ENCODE results near the gene ANKRD52. TPM values are rescaled to one million over a fixed set of nuclear protein-coding genes. Genes with fewer than 3 reads are reported as not detected.

The ANKRD52 gene
- polyA plus RNA-seq, 2 of the 4 experiments (the other 2 are of a cell fraction) = 26.1 to 48.7 TPM

DNA sequence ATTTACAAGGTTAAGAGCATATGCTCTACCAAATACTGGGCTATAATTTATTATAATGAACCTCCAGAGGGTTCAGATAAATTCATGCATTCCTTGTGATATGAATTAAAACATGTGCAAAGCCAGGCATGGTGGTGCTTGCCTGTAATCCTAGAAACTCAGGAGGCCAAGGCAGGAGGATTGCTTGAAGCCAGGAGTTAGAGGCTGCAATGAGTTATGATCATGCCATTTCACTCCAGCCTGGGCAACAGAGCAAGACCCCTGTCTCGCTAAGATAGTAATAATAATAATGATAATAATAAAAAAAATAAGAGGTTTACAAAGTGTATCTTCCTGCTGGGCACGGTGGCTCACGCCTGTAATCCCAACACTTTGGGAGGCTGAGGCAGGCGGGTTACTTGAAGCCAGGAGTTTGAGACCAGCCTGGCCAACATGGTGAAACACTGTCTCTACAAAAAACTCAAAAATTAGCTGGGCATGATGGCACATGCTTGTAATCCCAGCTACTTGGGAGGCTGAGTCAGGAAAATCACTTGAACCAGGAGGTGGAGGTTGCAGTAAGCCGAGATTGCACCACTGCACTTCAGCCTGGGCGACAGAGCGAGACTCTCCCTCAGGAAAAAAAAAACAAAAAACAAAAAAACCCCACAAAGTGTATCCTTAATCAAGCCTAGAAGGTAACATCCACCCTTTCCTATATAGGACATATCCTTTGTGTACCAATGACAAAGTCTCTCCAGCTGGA is 49.2 kb upstream of the ANKRD52 start:
- Histone ChIP-seq H3K9me3 (no peaks in the 10 kb centered on the region), H3K4me1 (no peaks in the 10 kb centered on the region), H3K27ac (no peak overlapping the region), H3K4me2 (no peak overlapping the region), H3K4me3 (no peak overlapping the region)
- ChIA-PET POLR2A (interaction anchor here (1.1 kb wide), 1 partner anchor 8 kb away, joined by 3 read pairs; no protein-coding TSS in a partner anchor), CTCF (interaction anchor here (0.8 to 2.5 kb wide), 7 partner anchors 11 to 157 kb away, joined by 3 to 8 read pairs (median 3); no protein-coding TSS in a partner anchor)
- TF ChIP-seq JUN (IDR thresholded peaks at IDR 0.05) (no peak), FOXS1 (CRISPR knock-in tag; IDR thresholded peaks at IDR 0.05) (no peak), HOXB13 (CRISPR knock-in tag; IDR thresholded peaks at IDR 0.05; ENCODE audit: low read depth) (no peak), MYC (IDR thresholded peaks at IDR 0.05; ENCODE audit: borderline replicate concordance, low read length) (no peak), EHF (CRISPR knock-in tag; IDR thresholded peaks at IDR 0.05) (no peak)
- TF ChIP-seq, protein P1, sequence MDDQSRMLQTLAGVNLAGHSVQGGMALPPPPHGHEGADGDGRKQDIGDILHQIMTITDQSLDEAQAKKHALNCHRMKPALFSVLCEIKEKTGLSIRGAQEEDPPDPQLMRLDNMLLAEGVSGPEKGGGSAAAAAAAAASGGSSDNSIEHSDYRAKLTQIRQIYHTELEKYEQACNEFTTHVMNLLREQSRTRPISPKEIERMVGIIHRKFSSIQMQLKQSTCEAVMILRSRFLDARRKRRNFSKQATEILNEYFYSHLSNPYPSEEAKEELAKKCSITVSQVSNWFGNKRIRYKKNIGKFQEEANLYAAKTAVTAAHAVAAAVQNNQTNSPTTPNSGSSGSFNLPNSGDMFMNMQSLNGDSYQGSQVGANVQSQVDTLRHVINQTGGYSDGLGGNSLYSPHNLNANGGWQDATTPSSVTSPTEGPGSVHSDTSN (IDR thresholded peaks at IDR 0.05) = no peak
- TF ChIP-seq, protein P2, sequence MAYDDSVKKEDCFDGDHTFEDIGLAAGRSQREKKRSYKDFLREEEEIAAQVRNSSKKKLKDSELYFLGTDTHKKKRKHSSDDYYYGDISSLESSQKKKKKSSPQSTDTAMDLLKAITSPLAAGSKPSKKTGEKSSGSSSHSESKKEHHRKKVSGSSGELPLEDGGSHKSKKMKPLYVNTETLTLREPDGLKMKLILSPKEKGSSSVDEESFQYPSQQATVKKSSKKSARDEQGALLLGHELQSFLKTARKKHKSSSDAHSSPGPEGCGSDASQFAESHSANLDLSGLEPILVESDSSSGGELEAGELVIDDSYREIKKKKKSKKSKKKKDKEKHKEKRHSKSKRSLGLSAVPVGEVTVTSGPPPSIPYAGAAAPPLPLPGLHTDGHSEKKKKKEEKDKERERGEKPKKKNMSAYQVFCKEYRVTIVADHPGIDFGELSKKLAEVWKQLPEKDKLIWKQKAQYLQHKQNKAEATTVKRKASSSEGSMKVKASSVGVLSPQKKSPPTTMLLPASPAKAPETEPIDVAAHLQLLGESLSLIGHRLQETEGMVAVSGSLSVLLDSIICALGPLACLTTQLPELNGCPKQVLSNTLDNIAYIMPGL (CRISPR knock-in tag; IDR thresholded peaks at IDR 0.05; ENCODE audit: borderline replicate concordance) = no peak
- FAIRE-seq (no peak), DNase-seq (ENCODE audit: low read depth in 1 of 2, low spot score in 1 of 2) (no peak), ATAC-seq (no peak)
- WGBS (ENCODE audit: missing lambda C conversion rate) = 94% methylated on average over 7 of the region's 7 CpGs

- no peak overlapping the region for H3K27ac ChIP-seq
- H3K4me1 ChIP-seq = peaks cover 6% of the 10 kb centered on the region; the same call in 2 of the 3 replicates
- DNase-seq (ENCODE audit: low read depth in 1 of 2, low spot score in 1 of 2) (no peak), FAIRE-seq (no peak), ATAC-seq (no peak)
- CTCF ChIA-PET = interaction anchor here (0.9 to 1.4 kb wide), 3 partner anchors 10 to 82 kb away, joined by 3 to 4 read pairs (median 4); partner anchors contain the start of gene CNPY2
- no peak overlapping the region for H3K4me3 ChIP-seq
- H3K4me2 ChIP-seq = no peak overlapping the region
- TF ChIP-seq CHD2 (IDR thresholded peaks at IDR 0.05; ENCODE audit: low read length, partially characterized antibody) (no peak), HEYL (CRISPR knock-in tag; IDR thresholded peaks at IDR 0.05) (no peak), CBX2 (IDR thresholded peaks at IDR 0.05; ENCODE audit: borderline replicate concordance, low read depth) (no peak), TFCP2L1 (CRISPR knock-in tag; IDR thresholded peaks at IDR 0.05) (no peak)
- TF ChIP-seq, protein P3, sequence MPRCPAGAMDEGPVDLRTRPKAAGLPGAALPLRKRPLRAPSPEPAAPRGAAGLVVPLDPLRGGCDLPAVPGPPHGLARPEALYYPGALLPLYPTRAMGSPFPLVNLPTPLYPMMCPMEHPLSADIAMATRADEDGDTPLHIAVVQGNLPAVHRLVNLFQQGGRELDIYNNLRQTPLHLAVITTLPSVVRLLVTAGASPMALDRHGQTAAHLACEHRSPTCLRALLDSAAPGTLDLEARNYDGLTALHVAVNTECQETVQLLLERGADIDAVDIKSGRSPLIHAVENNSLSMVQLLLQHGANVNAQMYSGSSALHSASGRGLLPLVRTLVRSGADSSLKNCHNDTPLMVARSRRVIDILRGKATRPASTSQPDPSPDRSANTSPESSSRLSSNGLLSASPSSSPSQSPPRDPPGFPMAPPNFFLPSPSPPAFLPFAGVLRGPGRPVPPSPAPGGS (IDR thresholded peaks at IDR 0.05) = no peak
- POLR2A ChIA-PET = no interaction called here
- 92% methylated on average over 8 of the region's 8 CpGs for WGBS (ENCODE audit: missing lambda C conversion rate)
- no peaks in the 10 kb centered on the region for H3K9me3 ChIP-seq
Observed at GRCh38 chr12:56304872-56305590, 46.8 kb upstream of the ANKRD52 start.

DNA sequence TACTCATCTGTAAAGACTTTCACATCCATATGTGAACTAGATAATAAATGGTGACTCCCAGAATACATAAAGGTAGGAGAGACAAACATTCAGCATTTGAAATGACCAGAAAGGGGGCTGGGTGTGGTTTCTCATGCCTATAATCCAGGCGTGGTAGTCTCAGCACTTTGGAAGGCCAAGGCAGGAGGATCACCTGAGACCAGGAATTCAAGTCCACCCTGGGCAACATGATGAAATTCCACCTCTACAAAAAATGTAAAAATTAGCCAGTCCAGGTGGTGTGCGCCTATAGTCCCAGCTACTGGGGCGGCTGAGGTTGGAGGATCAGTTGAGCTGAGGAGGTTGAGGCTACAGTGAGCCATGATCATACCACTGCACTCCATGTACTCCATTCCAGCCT is 46.1 kb upstream of the ANKRD52 start:
- Histone ChIP-seq H3K9me3 (no peaks in the 10 kb centered on the region), H3K4me2 (no peak overlapping the region), H3K4me3 (no peak overlapping the region), H3K27ac (no peak overlapping the region), H3K4me1 (peaks cover 6% of the 10 kb centered on the region; the same call in 2 of the 3 replicates)
- 98% methylated on average over 3 of the region's 3 CpGs for WGBS (ENCODE audit: missing lambda C conversion rate)
- CTCF ChIA-PET = interaction anchor here (0.9 to 1.4 kb wide), 3 partner anchors 10 to 81 kb away, joined by 3 to 4 read pairs (median 4); partner anchors contain the start of gene CNPY2
- no peak for ATAC-seq
- DNase-seq (ENCODE audit: low read depth in 1 of 2, low spot score in 1 of 2) = no peak
- POLR2A ChIA-PET = no interaction called here
- TF ChIP-seq, protein P4, sequence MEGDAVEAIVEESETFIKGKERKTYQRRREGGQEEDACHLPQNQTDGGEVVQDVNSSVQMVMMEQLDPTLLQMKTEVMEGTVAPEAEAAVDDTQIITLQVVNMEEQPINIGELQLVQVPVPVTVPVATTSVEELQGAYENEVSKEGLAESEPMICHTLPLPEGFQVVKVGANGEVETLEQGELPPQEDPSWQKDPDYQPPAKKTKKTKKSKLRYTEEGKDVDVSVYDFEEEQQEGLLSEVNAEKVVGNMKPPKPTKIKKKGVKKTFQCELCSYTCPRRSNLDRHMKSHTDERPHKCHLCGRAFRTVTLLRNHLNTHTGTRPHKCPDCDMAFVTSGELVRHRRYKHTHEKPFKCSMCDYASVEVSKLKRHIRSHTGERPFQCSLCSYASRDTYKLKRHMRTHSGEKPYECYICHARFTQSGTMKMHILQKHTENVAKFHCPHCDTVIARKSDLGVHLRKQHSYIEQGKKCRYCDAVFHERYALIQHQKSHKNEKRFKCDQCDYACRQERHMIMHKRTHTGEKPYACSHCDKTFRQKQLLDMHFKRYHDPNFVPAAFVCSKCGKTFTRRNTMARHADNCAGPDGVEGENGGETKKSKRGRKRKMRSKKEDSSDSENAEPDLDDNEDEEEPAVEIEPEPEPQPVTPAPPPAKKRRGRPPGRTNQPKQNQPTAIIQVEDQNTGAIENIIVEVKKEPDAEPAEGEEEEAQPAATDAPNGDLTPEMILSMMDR (IDR thresholded peaks at IDR 0.05) = no peak
- no peak for TF ChIP-seq MAZ (IDR thresholded peaks at IDR 0.05; ENCODE audit: borderline replicate concordance, low read depth, low read length)
- no peak for FAIRE-seq

Data from A549 (cell line).